SK-N-SH (cell line): Measurements from ENCODE around the gene XG. TPM values are rescaled to one million over a fixed set of nuclear protein-coding genes. Genes with fewer than 3 reads are reported as not detected.

Experiments used
- CTCF ChIA-PET: fragments of 300-600, 350-600 bp; formaldehyde crosslinking; extraction: SDS; loops from one replicate; lab custom pipeline; 2021; lab: Yijun Ruan, JAX
- POLR2A ChIA-PET: fragments of 350-600 bp; sonication (Branson Sonifier 250); formaldehyde crosslinking; extraction: SDS; loops from one replicate; lab custom pipeline; 2020; ENCODE audit warnings: antibody characterized with exemption, inconsistent platforms; lab: Yijun Ruan, JAX
- DNase-seq: peaks from one replicate; pipeline ENCODE4 v3.0.0; 2012
- H2AFZ ChIP-seq: fragments of 200-600 bp; sonication (generic); 2 replicates; pipeline ENCODE4 v1.8.1; 2016; ENCODE audit warnings: antibody characterized with exemption, mild to moderate bottlenecking, low read depth
- H3F3A ChIP-seq: fragments of 200-600 bp; sonication (generic); replicated peaks from 2 replicates; pipeline ENCODE3; 2016; ENCODE audit warnings: antibody characterized with exemption, mild to moderate bottlenecking; ENCODE audit not compliant: insufficient read depth
- H3K27ac ChIP-seq, 2 experiments: fragments of 200-500 bp in 1 of 2; fragments of 200-600 bp in 1 of 2; sonication (Bioruptor generic) in 1 of 2; sonication (generic), shearing (Covaris generic) in 1 of 2; 2 replicates each; pipeline versions ENCODE4 v1.5.1 to v1.6.1; 2014 to 2016; ENCODE audit warnings: low read depth in 2 of 2, inconsistent platforms in 1 of 2, low read length in 1 of 2, mild to moderate bottlenecking in 1 of 2, mixed read lengths in 1 of 2
- H3K27me3 ChIP-seq: fragments of 200-600 bp; sonication (generic), shearing (Covaris generic); 2 replicates; pipeline ENCODE4 v1.6.1; 2016; ENCODE audit warnings: mixed run types; ENCODE audit not compliant: insufficient read depth
- H3K36me3 ChIP-seq, 2 experiments: fragments of 200-500 bp in 1 of 2; fragments of 200-600 bp in 1 of 2; sonication (Bioruptor generic) in 1 of 2; sonication (generic) in 1 of 2; replicated peaks in 1 of 2; 2 replicates each; pipeline versions ENCODE3 to v1.5.1; 2014 to 2016; ENCODE audit warnings: low read length in 1 of 2, mild to moderate bottlenecking in 1 of 2; ENCODE audit not compliant: insufficient read depth in 2 of 2, control insufficient read depth in 1 of 2
- H3K4me1 ChIP-seq, 2 experiments: fragments of 200-500 bp in 1 of 2; fragments of 200-600 bp in 1 of 2; sonication (Bioruptor generic) in 1 of 2; sonication (generic), shearing (Covaris generic) in 1 of 2; 2 replicates each; pipeline versions ENCODE4 v1.5.1 to v1.6.1; 2014 to 2016; ENCODE audit warnings: low read depth in 1 of 2, low read length in 1 of 2, mixed run types in 1 of 2; ENCODE audit not compliant: insufficient read depth in 2 of 2, control insufficient read depth in 1 of 2
- H3K4me2 ChIP-seq: fragments of 200-600 bp; sonication (generic), shearing (Covaris generic); 2 replicates; pipeline ENCODE4 v1.6.1; 2017; ENCODE audit warnings: mixed run types
- H3K4me3 ChIP-seq, 2 experiments: fragments of 200-500 bp in 1 of 2; fragments of 200-600 bp in 1 of 2; sonication (Bioruptor generic) in 1 of 2; sonication (generic), shearing (Covaris generic) in 1 of 2; 2 replicates each; pipeline versions ENCODE4 v1.5.1 to v1.8.1; 2014 to 2016; ENCODE audit warnings: low read depth in 2 of 2, inconsistent platforms in 1 of 2, low read length in 1 of 2, mild to moderate bottlenecking in 1 of 2, mixed read lengths in 1 of 2, moderate library complexity in 1 of 2
- H3K79me2 ChIP-seq: fragments of 200-600 bp; sonication (generic); 2 replicates; pipeline ENCODE4 v1.8.1; 2017; ENCODE audit warnings: mild to moderate bottlenecking; ENCODE audit not compliant: insufficient read depth
- H3K9ac ChIP-seq: fragments of 200-600 bp; sonication (generic); 2 replicates; pipeline ENCODE4 v1.6.1; 2017; ENCODE audit warnings: mixed run types
- H3K9me2 ChIP-seq: fragments of 200-600 bp; sonication (generic); 2 replicates; pipeline ENCODE4 v1.6.1; 2017; ENCODE audit warnings: mixed run types
- H3K9me3 ChIP-seq: fragments of 200-600 bp; sonication (generic); 2 replicates; pipeline ENCODE4 v1.6.1; 2017; ENCODE audit warnings: mixed run types, mild to moderate bottlenecking, moderate library complexity
- H4K20me1 ChIP-seq: fragments of 200-600 bp; sonication (generic); 2 replicates; pipeline ENCODE4 v1.6.1; 2017; ENCODE audit warnings: mild to moderate bottlenecking, mixed run types; ENCODE audit not compliant: insufficient read depth
- CHD2 ChIP-seq: fragments of 150-350 bp; IDR thresholded peaks from 2 replicates; pipeline ENCODE4 v1.6.1; 2018; ENCODE audit warnings: low read length; ENCODE audit not compliant: partially characterized antibody
- ELF1 ChIP-seq: IDR thresholded peaks from 2 replicates; pipeline ENCODE4 v1.4.0; 2012
- FOXM1 ChIP-seq: IDR thresholded peaks from 2 replicates; pipeline ENCODE4 v1.4.0; 2012; ENCODE audit warnings: low read depth, mild to moderate bottlenecking
- GABPA ChIP-seq: IDR thresholded peaks from 2 replicates; pipeline ENCODE4 v1.4.0; 2012; ENCODE audit warnings: low read depth, mild to moderate bottlenecking
- JUND ChIP-seq: IDR thresholded peaks from 2 replicates; pipeline ENCODE4 v1.4.0; 2012
- MEF2A ChIP-seq: IDR thresholded peaks from 2 replicates; pipeline ENCODE4 v1.4.0; 2012; ENCODE audit warnings: low read depth, borderline replicate concordance
- POLR2AphosphoS5 ChIP-seq: IDR thresholded peaks from 2 replicates; pipeline ENCODE4 v1.6.1; 2012; ENCODE audit warnings: low read depth, low read length
- RCOR1 ChIP-seq: fragments of 150-350 bp; IDR thresholded peaks from 2 replicates; pipeline ENCODE4 v1.6.1; 2017; ENCODE audit warnings: antibody characterized with exemption, low read length
- SIN3A ChIP-seq: IDR thresholded peaks from 2 replicates; pipeline ENCODE4 v1.6.1; 2012; ENCODE audit warnings: low read depth, mild to moderate bottlenecking, low read length, moderate library complexity, borderline replicate concordance
- SMC3 ChIP-seq: IDR thresholded peaks from 2 replicates; pipeline ENCODE4 v1.6.1; 2012; ENCODE audit warnings: low read depth, low read length, improper control_type of control experiment
- TCF12 ChIP-seq: IDR thresholded peaks from 2 replicates; pipeline ENCODE4 v1.4.0; 2012
- TEAD4 ChIP-seq: IDR thresholded peaks from 2 replicates; pipeline ENCODE4 v1.4.0; 2012; ENCODE audit warnings: mild to moderate bottlenecking, borderline replicate concordance; ENCODE audit not compliant: insufficient read depth
- YY1 ChIP-seq: IDR thresholded peaks from 2 replicates; pipeline ENCODE4 v1.4.0; 2012; ENCODE audit warnings: low read depth, mild to moderate bottlenecking
- WGBS: methylation state at CpG from one replicate; pipeline ENCODE4 v1.1.6; 2017; ENCODE audit warnings: low lambda C conversion rate; 5-methylcytosine and 5-hydroxymethylcytosine counted together
- polyA plus RNA-seq, 3 experiments: library from polyadenylated mRNA; depleted of rRNA; stranded (reverse); fragments of >200 nt; gene quantifications; 2 replicates each; pipeline ENCODE4 v1.2.3, GENCODE V29; 2012
- TF ChIP-seq, protein P1 (sequence below): IDR thresholded peaks from 2 replicates; pipeline ENCODE4; 2012
- TF ChIP-seq, protein P2 (sequence below): IDR thresholded peaks from 2 replicates; pipeline ENCODE4 v1.4.0; 2012; ENCODE audit warnings: low read depth
- TF ChIP-seq, protein P3 (sequence below): fragments of 150-350 bp; IDR thresholded peaks from 2 replicates; pipeline ENCODE4 v1.6.1; 2016; ENCODE audit warnings: mild to moderate bottlenecking, low read depth, low read length
- TF ChIP-seq, protein P4 (sequence below): IDR thresholded peaks from 2 replicates; pipeline ENCODE4 v1.6.1; 2012; ENCODE audit warnings: mild to moderate bottlenecking, low read depth, low read length, moderate library complexity

XG gene
- polyA plus RNA-seq, 1 of the 3 experiments (the other 2 are of a cell fraction) = 0.76 TPM

GRCh38 chrX:2715066-2715600 lies 36.7 kb upstream of the XG start:
- POLR2A ChIA-PET = no interaction called here
- 69% methylated on average over 11 of the region's 11 CpGs for whole genome bisulfite sequencing
- peaks cover 0 to 21% of the 10 kb centered on the region in 2 experiments for H3K36me3 ChIP-seq

DNA sequence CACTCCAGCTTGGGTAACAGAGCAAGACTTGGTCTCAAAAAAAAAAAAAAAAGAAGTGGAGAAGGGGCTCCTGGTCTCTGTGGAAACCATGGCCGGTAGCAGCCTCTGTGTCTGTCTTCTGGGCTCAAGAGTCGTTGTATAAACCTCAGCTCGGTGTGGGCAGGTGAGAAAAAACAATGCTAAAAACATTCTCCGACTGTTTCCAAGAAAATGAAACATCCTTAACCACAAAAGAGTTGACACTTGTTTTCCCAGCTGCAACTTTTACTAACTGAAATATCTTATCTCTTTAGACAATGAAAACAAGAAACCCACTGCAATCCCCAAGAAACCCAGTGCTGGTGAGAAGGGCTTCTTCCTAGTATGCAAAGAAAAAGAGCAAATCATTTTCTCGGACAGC lies 34.5 kb upstream of the XG start:
- H3K27me3 ChIP-seq = peaks cover 5% of the 10 kb centered on the region
- no peak overlapping the region for H3K4me2 ChIP-seq
- TF ChIP-seq FOXM1 = no peak
- TF ChIP-seq, all 33 proteins: peak for 0
- H3K4me3 ChIP-seq = no peak overlapping the region
- no peak overlapping the region for H3K9ac ChIP-seq
- ChIA-PET POLR2A (no interaction called here), CTCF (no interaction called here)
- no peaks in the 10 kb centered on the region; a peak in 1 of 4 replicates for H3K4me1 ChIP-seq
- no peak for DNase-seq
- no peaks in the 10 kb centered on the region for H3K9me3 ChIP-seq
- peaks cover 0 to 26% of the 10 kb centered on the region in 2 experiments for H3K36me3 ChIP-seq
- no peak overlapping the region for H2AFZ ChIP-seq
- H3F3A ChIP-seq = peaks cover under 1% of the 10 kb centered on the region
- peaks cover 27% of the 10 kb centered on the region for H3K79me2 ChIP-seq
- H3K27ac ChIP-seq = no peak overlapping the region
- no peaks in the 10 kb centered on the region for H3K9me2 ChIP-seq
- H4K20me1 ChIP-seq = peaks cover 11% of the 10 kb centered on the region; the same call in 1 of the 2 replicates
- WGBS = 46% methylated on average over 5 of the region's 5 CpGs

More at GRCh38 chrX:2715066-2715600, 36.7 kb upstream of the XG start:
- H3K4me3 ChIP-seq = no peak overlapping the region
- H3K9ac ChIP-seq = no peak overlapping the region
- peaks cover 11% of the 10 kb centered on the region; the same call in 1 of the 2 replicates for H4K20me1 ChIP-seq
- no peak overlapping the region for H3K4me2 ChIP-seq
- no peaks in the 10 kb centered on the region for H3K9me2 ChIP-seq
- no peak for TF ChIP-seq TCF12
- H2AFZ ChIP-seq = no peak overlapping the region
- H3K4me1 ChIP-seq = peaks cover 0 to 6% of the 10 kb centered on the region in 2 experiments; a peak in 1 of 4 replicates
- DNase-seq = no peak
- peaks cover 17% of the 10 kb centered on the region for H3F3A ChIP-seq
- no peaks in the 10 kb centered on the region for H3K9me3 ChIP-seq
- CTCF ChIA-PET = no interaction called here
- peaks cover 5% of the 10 kb centered on the region for H3K27me3 ChIP-seq
- peaks cover 38% of the 10 kb centered on the region for H3K79me2 ChIP-seq
- H3K27ac ChIP-seq = no peak overlapping the region

GRCh38 chrX:2718821-2719220 lies 33.0 kb upstream of the XG start:
- H3K4me1 ChIP-seq = no peaks in the 10 kb centered on the region
- peaks cover 12% of the 10 kb centered on the region for H3K79me2 ChIP-seq
- H3K36me3 ChIP-seq = peaks cover 0 to 39% of the 10 kb centered on the region in 2 experiments
- no peak overlapping the region for H3K4me2 ChIP-seq
- no peak overlapping the region for H3K9ac ChIP-seq
- H3K27me3 ChIP-seq = peaks cover 14% of the 10 kb centered on the region
- ChIA-PET CTCF (no interaction called here), POLR2A (no interaction called here)
- H3F3A ChIP-seq = no peaks in the 10 kb centered on the region
- H2AFZ ChIP-seq = no peak overlapping the region
- 0 out of 2 replicates have a peak, but pooled peaks cover 8% of the 10 kb centered on the region for H4K20me1 ChIP-seq
- 33% methylated on average over 2 of the region's 2 CpGs for WGBS
- H3K9me2 ChIP-seq = no peaks in the 10 kb centered on the region
- no peak for TF ChIP-seq YY1
- no peak for TF ChIP-seq POLR2AphosphoS5
- TF ChIP-seq SIN3A = no peak
- TF ChIP-seq, protein P1, sequence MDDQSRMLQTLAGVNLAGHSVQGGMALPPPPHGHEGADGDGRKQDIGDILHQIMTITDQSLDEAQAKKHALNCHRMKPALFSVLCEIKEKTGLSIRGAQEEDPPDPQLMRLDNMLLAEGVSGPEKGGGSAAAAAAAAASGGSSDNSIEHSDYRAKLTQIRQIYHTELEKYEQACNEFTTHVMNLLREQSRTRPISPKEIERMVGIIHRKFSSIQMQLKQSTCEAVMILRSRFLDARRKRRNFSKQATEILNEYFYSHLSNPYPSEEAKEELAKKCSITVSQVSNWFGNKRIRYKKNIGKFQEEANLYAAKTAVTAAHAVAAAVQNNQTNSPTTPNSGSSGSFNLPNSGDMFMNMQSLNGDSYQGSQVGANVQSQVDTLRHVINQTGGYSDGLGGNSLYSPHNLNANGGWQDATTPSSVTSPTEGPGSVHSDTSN = no peak
- no peak for TF ChIP-seq CHD2
- TF ChIP-seq TEAD4 = no peak
- TF ChIP-seq MEF2A = no peak
- no peak for TF ChIP-seq ELF1
- TF ChIP-seq SMC3 = no peak
- no peak for TF ChIP-seq RCOR1
- TF ChIP-seq JUND = no peak
- TF ChIP-seq, protein P2, sequence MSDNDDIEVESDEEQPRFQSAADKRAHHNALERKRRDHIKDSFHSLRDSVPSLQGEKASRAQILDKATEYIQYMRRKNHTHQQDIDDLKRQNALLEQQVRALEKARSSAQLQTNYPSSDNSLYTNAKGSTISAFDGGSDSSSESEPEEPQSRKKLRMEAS = no peak
- TF ChIP-seq, protein P3, sequence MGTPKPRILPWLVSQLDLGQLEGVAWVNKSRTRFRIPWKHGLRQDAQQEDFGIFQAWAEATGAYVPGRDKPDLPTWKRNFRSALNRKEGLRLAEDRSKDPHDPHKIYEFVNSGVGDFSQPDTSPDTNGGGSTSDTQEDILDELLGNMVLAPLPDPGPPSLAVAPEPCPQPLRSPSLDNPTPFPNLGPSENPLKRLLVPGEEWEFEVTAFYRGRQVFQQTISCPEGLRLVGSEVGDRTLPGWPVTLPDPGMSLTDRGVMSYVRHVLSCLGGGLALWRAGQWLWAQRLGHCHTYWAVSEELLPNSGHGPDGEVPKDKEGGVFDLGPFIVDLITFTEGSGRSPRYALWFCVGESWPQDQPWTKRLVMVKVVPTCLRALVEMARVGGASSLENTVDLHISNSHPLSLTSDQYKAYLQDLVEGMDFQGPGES = no peak
- no peak for TF ChIP-seq GABPA
- TF ChIP-seq, protein P4, sequence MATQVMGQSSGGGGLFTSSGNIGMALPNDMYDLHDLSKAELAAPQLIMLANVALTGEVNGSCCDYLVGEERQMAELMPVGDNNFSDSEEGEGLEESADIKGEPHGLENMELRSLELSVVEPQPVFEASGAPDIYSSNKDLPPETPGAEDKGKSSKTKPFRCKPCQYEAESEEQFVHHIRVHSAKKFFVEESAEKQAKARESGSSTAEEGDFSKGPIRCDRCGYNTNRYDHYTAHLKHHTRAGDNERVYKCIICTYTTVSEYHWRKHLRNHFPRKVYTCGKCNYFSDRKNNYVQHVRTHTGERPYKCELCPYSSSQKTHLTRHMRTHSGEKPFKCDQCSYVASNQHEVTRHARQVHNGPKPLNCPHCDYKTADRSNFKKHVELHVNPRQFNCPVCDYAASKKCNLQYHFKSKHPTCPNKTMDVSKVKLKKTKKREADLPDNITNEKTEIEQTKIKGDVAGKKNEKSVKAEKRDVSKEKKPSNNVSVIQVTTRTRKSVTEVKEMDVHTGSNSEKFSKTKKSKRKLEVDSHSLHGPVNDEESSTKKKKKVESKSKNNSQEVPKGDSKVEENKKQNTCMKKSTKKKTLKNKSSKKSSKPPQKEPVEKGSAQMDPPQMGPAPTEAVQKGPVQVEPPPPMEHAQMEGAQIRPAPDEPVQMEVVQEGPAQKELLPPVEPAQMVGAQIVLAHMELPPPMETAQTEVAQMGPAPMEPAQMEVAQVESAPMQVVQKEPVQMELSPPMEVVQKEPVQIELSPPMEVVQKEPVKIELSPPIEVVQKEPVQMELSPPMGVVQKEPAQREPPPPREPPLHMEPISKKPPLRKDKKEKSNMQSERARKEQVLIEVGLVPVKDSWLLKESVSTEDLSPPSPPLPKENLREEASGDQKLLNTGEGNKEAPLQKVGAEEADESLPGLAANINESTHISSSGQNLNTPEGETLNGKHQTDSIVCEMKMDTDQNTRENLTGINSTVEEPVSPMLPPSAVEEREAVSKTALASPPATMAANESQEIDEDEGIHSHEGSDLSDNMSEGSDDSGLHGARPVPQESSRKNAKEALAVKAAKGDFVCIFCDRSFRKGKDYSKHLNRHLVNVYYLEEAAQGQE = no peak
- TF ChIP-seq, all 33 proteins: peak for 0
- no peak overlapping the region for H3K27ac ChIP-seq
- no peaks in the 10 kb centered on the region for H3K9me3 ChIP-seq
- DNase-seq = no peak
- no peak overlapping the region for H3K4me3 ChIP-seq
